Measurements from ENCODE around the gene PKNOX2.

The PKNOX2 gene

GRCh38 chr11:125256541-125257189 is 92.1 kb downstream of the PKNOX2 start:
- peaks cover 5% of the 10 kb centered on the region for H3K27me3 ChIP-seq (ENCODE audit: insufficient read depth, low read length, poor library complexity)
- H3K4me2 ChIP-seq (ENCODE audit: insufficient read depth, low read length): no peak overlapping the region
- peak; percentile 90 for ATAC-seq (ENCODE audit: insufficient read depth, low read depth)
- no peak overlapping the region for H3K9ac ChIP-seq (ENCODE audit: low read depth, low read length)
- H3K4me1 ChIP-seq (ENCODE audit: insufficient read depth, low read length): peaks cover 11% of the 10 kb centered on the region
- H3K9me3 ChIP-seq (ENCODE audit: insufficient read depth, low read length, severe bottlenecking): no peaks in the 10 kb centered on the region
- no peak overlapping the region for H3K4me3 ChIP-seq (ENCODE audit: low read depth in 1 of 2, low read length in 2 of 2)
- H3K36me3 ChIP-seq (ENCODE audit: insufficient read depth, low read length): no peaks in the 10 kb centered on the region
- DNase-seq: peak; percentile 52
- H3K27ac ChIP-seq (ENCODE audit: low read length): no peak overlapping the region
- no peaks in the 10 kb centered on the region for H3K79me2 ChIP-seq (ENCODE audit: insufficient read depth, low read length)
- no peak for TF ChIP-seq EZH2 (IDR thresholded peaks at IDR 0.05; ENCODE audit: borderline replicate concordance, low read depth, low read length, severe bottlenecking)
- TF ChIP-seq, protein P1, sequence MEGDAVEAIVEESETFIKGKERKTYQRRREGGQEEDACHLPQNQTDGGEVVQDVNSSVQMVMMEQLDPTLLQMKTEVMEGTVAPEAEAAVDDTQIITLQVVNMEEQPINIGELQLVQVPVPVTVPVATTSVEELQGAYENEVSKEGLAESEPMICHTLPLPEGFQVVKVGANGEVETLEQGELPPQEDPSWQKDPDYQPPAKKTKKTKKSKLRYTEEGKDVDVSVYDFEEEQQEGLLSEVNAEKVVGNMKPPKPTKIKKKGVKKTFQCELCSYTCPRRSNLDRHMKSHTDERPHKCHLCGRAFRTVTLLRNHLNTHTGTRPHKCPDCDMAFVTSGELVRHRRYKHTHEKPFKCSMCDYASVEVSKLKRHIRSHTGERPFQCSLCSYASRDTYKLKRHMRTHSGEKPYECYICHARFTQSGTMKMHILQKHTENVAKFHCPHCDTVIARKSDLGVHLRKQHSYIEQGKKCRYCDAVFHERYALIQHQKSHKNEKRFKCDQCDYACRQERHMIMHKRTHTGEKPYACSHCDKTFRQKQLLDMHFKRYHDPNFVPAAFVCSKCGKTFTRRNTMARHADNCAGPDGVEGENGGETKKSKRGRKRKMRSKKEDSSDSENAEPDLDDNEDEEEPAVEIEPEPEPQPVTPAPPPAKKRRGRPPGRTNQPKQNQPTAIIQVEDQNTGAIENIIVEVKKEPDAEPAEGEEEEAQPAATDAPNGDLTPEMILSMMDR (IDR thresholded peaks at IDR 0.05; ENCODE audit: borderline replicate concordance, extremely low read depth, low read length, poor library complexity, severe bottlenecking): no peak
- H4K20me1 ChIP-seq (ENCODE audit: insufficient read depth, low read length): no peaks in the 10 kb centered on the region
- H2AFZ ChIP-seq (ENCODE audit: low read depth, low read length): no peak overlapping the region

DNA sequence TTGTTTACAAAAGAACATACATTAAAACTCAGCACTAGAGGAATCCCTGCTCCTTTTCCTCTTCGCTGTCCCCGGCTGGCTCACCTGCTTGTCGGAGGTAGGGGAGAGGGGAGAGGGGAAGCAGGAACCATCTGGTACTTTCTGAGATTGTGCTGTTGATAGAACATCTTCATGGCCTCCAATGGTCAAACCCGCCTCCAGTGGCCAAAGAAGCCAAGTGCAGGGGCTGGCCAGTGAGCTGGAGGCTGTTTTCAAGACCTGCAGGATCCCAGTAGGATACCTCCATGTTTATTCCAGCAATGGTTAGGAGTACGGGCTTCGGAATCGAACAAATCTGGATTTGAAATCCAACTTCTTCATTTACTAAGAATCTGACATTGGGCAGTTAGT is 92.6 kb downstream of the PKNOX2 start:
- H3K9ac ChIP-seq (ENCODE audit: low read depth, low read length): no peak overlapping the region
- no peak for TF ChIP-seq EZH2 (IDR thresholded peaks at IDR 0.05; ENCODE audit: borderline replicate concordance, low read depth, low read length, severe bottlenecking)
- TF ChIP-seq, protein P1 (IDR thresholded peaks at IDR 0.05; ENCODE audit: borderline replicate concordance, extremely low read depth, low read length, poor library complexity, severe bottlenecking): no peak
- H3K27me3 ChIP-seq (ENCODE audit: insufficient read depth, low read length, poor library complexity): peaks cover 5% of the 10 kb centered on the region
- no peaks in the 10 kb centered on the region for H3K9me3 ChIP-seq (ENCODE audit: insufficient read depth, low read length, severe bottlenecking)
- H3K4me3 ChIP-seq (ENCODE audit: low read depth in 1 of 2, low read length in 2 of 2): no peak overlapping the region
- ATAC-seq (ENCODE audit: insufficient read depth, low read depth) (no peak), DNase-seq (no peak)
- H4K20me1 ChIP-seq (ENCODE audit: insufficient read depth, low read length): no peaks in the 10 kb centered on the region
- H3K4me1 ChIP-seq (ENCODE audit: insufficient read depth, low read length): peaks cover 11% of the 10 kb centered on the region
- no peak overlapping the region for H2AFZ ChIP-seq (ENCODE audit: low read depth, low read length)
- H3K79me2 ChIP-seq (ENCODE audit: insufficient read depth, low read length): no peaks in the 10 kb centered on the region
- no peak overlapping the region for H3K27ac ChIP-seq (ENCODE audit: low read length)
- H3K4me2 ChIP-seq (ENCODE audit: insufficient read depth, low read length): no peak overlapping the region
- H3K36me3 ChIP-seq (ENCODE audit: insufficient read depth, low read length): no peaks in the 10 kb centered on the region

DNA sequence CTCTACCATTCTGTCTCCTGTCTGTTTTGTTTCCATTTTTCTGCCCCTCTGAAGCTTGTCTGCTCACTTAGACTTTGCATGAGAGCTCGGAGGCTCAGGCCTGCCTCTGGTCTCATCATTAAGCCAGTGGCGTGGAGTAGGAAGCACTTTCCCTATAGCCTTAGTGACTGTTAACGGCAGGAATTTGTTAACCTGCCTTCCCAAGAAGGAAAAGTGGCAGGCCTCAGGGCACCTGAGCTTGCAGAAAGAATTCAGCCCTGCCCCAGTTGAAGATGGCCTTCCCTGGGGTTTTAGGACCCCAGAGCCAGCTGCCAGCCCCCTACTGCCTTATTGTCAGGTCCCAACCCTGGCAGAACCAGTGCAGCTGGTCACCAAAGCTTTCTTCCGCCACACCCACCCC is 93.2 kb downstream of the PKNOX2 start:
- H3K27me3 ChIP-seq (ENCODE audit: insufficient read depth, low read length, poor library complexity): peaks cover 6% of the 10 kb centered on the region
- ATAC-seq (ENCODE audit: insufficient read depth, low read depth): no peak
- H3K79me2 ChIP-seq (ENCODE audit: insufficient read depth, low read length): no peaks in the 10 kb centered on the region
- no peaks in the 10 kb centered on the region for H3K36me3 ChIP-seq (ENCODE audit: insufficient read depth, low read length)
- H4K20me1 ChIP-seq (ENCODE audit: insufficient read depth, low read length): no peaks in the 10 kb centered on the region
- no peak for DNase-seq
- no peak overlapping the region for H3K4me2 ChIP-seq (ENCODE audit: insufficient read depth, low read length)
- H3K27ac ChIP-seq (ENCODE audit: low read length): no peak overlapping the region
- H3K4me1 ChIP-seq (ENCODE audit: insufficient read depth, low read length): peaks cover 11% of the 10 kb centered on the region
- no peak overlapping the region for H3K4me3 ChIP-seq (ENCODE audit: low read depth in 1 of 2, low read length in 2 of 2)
- TF ChIP-seq, protein P1 (IDR thresholded peaks at IDR 0.05; ENCODE audit: borderline replicate concordance, extremely low read depth, low read length, poor library complexity, severe bottlenecking): no peak
- TF ChIP-seq EZH2 (IDR thresholded peaks at IDR 0.05; ENCODE audit: borderline replicate concordance, low read depth, low read length, severe bottlenecking): no peak
- no peaks in the 10 kb centered on the region for H3K9me3 ChIP-seq (ENCODE audit: insufficient read depth, low read length, severe bottlenecking)
- H3K9ac ChIP-seq (ENCODE audit: low read depth, low read length): no peak overlapping the region
- no peak overlapping the region for H2AFZ ChIP-seq (ENCODE audit: low read depth, low read length)
